WTC11 (cell line): ENCODE data around the gene STIP1. TPM values are rescaled to one million over a fixed set of nuclear protein-coding genes. Genes with fewer than 3 reads are reported as not detected.

Source experiments
- JAZF1 ChIP-seq: fragments of 250-450 bp; sonication (Bioruptor Pico); IDR thresholded peaks from 2 replicates; pipeline ENCODE4 v1.9.0; 2021; ENCODE audit warnings: moderate library complexity, mild to moderate bottlenecking, inconsistent platforms
- MXD4 ChIP-seq: fragments of 250-450 bp; sonication (Bioruptor Pico); IDR thresholded peaks from 2 replicates; pipeline ENCODE4 v1.8.0; 2021; ENCODE audit warnings: mild to moderate bottlenecking, moderate library complexity, borderline replicate concordance
- SMAD3 ChIP-seq: sonication (generic); formaldehyde crosslinking; IDR thresholded peaks from 2 replicates; pipeline ENCODE4 v1.8.0; 2022; ENCODE audit warnings: missing genetic modification reagents, mild to moderate bottlenecking, borderline replicate concordance
- SMAD4 ChIP-seq: sonication (generic); formaldehyde crosslinking; IDR thresholded peaks from 2 replicates; pipeline ENCODE4 v1.8.0; 2022; ENCODE audit warnings: mild to moderate bottlenecking, missing genetic modification reagents
- TCF7 ChIP-seq: sonication (generic); formaldehyde crosslinking; IDR thresholded peaks from 2 replicates; pipeline ENCODE4 v1.8.0; 2022; ENCODE audit warnings: mild to moderate bottlenecking, low read depth, missing genetic modification reagents, moderate library complexity
- ZNF423 ChIP-seq: fragments of 250-450 bp; sonication (Bioruptor Pico); IDR thresholded peaks from 2 replicates; pipeline ENCODE4 v2.1.2; 2022; ENCODE audit warnings: mild to moderate bottlenecking, moderate library complexity
- total RNA-seq: library from RNA; stranded (reverse); gene quantifications from 3 replicates; pipeline ENCODE4 v1.2.3, GENCODE V29; 2021
- TF ChIP-seq, protein P1 (sequence below): sonication (generic); formaldehyde crosslinking; IDR thresholded peaks from 2 replicates; pipeline ENCODE4 v1.8.1; 2023; ENCODE audit warnings: mild to moderate bottlenecking, missing genetic modification reagents, borderline replicate concordance
- TF ChIP-seq, protein P2 (sequence below): sonication (generic); formaldehyde crosslinking; IDR thresholded peaks from 2 replicates; pipeline ENCODE4 v1.8.0; 2022; ENCODE audit warnings: mild to moderate bottlenecking, missing genetic modification reagents
- TF ChIP-seq, protein P3 (sequence below): sonication (generic); formaldehyde crosslinking; IDR thresholded peaks from 2 replicates; pipeline ENCODE4 v1.8.1; 2022; ENCODE audit warnings: low read depth, mild to moderate bottlenecking, moderate library complexity, missing genetic modification reagents, borderline replicate concordance
- TF ChIP-seq, protein P4 (sequence below): fragments of 250-450 bp; sonication (Bioruptor Pico); IDR thresholded peaks from 2 replicates; pipeline ENCODE4 v1.9.0; 2021; ENCODE audit warnings: mild to moderate bottlenecking, borderline replicate concordance
- TF ChIP-seq, protein P5 (sequence below): sonication (generic); formaldehyde crosslinking; IDR thresholded peaks from 2 replicates; pipeline ENCODE4 v1.8.0; 2022; ENCODE audit warnings: mild to moderate bottlenecking, missing genetic modification reagents
- TF ChIP-seq, protein P6 (sequence below): fragments of 250-450 bp; sonication (Bioruptor Pico); IDR thresholded peaks from 2 replicates; pipeline ENCODE4 v1.8.0; 2021; ENCODE audit warnings: mild to moderate bottlenecking
- TF ChIP-seq, protein P7 (sequence below): sonication (generic); formaldehyde crosslinking; IDR thresholded peaks from 2 replicates; pipeline ENCODE4 v1.8.0; 2023; ENCODE audit warnings: missing genetic modification reagents, mild to moderate bottlenecking, borderline replicate concordance
- TF ChIP-seq, protein P8 (sequence below): sonication (generic); formaldehyde crosslinking; IDR thresholded peaks from 2 replicates; pipeline ENCODE4 v1.8.0; 2023; ENCODE audit warnings: mild to moderate bottlenecking, missing genetic modification reagents
- TF ChIP-seq, protein P9 (sequence below): sonication (generic); formaldehyde crosslinking; IDR thresholded peaks from 2 replicates; pipeline ENCODE4 v1.8.1; 2023; ENCODE audit warnings: mild to moderate bottlenecking, missing genetic modification reagents

The STIP1 gene
- total RNA-seq, 1 experiment from 2014 or later, result 296 TPM

DNA sequence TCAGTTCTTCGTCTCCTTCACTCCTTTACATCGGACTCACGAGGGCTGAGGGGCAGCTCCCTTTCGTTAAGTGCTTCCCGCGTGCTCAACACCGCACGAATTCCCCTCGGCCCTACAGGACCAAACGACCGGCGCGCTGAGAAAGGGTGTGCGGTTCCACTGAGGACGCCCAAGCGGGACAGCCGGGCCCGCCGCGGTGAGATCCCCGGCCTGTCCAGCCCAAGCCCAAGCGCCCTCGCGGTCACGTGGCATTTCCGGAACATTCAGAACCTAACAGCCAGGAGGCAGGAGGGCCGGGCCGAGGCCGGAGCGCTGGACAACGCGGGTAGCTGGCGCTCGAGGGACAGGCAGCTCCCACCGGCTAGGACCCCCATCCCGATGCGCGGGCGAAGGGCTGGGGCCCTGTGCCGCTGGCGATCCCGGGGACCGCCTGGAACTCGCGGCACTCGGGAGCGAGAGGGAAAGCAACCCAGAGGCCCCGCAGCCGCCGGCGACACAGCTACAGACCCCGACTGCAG is 737 bp upstream of the STIP1 start (continued):
- TF ChIP-seq, protein P1, sequence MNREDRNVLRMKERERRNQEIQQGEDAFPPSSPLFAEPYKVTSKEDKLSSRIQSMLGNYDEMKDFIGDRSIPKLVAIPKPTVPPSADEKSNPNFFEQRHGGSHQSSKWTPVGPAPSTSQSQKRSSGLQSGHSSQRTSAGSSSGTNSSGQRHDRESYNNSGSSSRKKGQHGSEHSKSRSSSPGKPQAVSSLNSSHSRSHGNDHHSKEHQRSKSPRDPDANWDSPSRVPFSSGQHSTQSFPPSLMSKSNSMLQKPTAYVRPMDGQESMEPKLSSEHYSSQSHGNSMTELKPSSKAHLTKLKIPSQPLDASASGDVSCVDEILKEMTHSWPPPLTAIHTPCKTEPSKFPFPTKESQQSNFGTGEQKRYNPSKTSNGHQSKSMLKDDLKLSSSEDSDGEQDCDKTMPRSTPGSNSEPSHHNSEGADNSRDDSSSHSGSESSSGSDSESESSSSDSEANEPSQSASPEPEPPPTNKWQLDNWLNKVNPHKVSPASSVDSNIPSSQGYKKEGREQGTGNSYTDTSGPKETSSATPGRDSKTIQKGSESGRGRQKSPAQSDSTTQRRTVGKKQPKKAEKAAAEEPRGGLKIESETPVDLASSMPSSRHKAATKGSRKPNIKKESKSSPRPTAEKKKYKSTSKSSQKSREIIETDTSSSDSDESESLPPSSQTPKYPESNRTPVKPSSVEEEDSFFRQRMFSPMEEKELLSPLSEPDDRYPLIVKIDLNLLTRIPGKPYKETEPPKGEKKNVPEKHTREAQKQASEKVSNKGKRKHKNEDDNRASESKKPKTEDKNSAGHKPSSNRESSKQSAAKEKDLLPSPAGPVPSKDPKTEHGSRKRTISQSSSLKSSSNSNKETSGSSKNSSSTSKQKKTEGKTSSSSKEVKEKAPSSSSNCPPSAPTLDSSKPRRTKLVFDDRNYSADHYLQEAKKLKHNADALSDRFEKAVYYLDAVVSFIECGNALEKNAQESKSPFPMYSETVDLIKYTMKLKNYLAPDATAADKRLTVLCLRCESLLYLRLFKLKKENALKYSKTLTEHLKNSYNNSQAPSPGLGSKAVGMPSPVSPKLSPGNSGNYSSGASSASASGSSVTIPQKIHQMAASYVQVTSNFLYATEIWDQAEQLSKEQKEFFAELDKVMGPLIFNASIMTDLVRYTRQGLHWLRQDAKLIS (CRISPR knock-in tag), result peak; percentile 96
- TF ChIP-seq, protein P2, sequence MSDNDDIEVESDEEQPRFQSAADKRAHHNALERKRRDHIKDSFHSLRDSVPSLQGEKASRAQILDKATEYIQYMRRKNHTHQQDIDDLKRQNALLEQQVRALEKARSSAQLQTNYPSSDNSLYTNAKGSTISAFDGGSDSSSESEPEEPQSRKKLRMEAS (CRISPR knock-in tag), result peak; percentile 98
- TF ChIP-seq SMAD3 (CRISPR knock-in tag), result peak; percentile 78; the same call in 1 of the 2 replicates
- TF ChIP-seq, protein P3, sequence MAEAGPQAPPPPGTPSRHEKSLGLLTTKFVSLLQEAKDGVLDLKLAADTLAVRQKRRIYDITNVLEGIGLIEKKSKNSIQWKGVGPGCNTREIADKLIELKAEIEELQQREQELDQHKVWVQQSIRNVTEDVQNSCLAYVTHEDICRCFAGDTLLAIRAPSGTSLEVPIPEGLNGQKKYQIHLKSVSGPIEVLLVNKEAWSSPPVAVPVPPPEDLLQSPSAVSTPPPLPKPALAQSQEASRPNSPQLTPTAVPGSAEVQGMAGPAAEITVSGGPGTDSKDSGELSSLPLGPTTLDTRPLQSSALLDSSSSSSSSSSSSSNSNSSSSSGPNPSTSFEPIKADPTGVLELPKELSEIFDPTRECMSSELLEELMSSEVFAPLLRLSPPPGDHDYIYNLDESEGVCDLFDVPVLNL (CRISPR knock-in tag), result 0 out of 2 replicates have a peak, but pooled peaks have one; percentile 55
- TF ChIP-seq, protein P4, sequence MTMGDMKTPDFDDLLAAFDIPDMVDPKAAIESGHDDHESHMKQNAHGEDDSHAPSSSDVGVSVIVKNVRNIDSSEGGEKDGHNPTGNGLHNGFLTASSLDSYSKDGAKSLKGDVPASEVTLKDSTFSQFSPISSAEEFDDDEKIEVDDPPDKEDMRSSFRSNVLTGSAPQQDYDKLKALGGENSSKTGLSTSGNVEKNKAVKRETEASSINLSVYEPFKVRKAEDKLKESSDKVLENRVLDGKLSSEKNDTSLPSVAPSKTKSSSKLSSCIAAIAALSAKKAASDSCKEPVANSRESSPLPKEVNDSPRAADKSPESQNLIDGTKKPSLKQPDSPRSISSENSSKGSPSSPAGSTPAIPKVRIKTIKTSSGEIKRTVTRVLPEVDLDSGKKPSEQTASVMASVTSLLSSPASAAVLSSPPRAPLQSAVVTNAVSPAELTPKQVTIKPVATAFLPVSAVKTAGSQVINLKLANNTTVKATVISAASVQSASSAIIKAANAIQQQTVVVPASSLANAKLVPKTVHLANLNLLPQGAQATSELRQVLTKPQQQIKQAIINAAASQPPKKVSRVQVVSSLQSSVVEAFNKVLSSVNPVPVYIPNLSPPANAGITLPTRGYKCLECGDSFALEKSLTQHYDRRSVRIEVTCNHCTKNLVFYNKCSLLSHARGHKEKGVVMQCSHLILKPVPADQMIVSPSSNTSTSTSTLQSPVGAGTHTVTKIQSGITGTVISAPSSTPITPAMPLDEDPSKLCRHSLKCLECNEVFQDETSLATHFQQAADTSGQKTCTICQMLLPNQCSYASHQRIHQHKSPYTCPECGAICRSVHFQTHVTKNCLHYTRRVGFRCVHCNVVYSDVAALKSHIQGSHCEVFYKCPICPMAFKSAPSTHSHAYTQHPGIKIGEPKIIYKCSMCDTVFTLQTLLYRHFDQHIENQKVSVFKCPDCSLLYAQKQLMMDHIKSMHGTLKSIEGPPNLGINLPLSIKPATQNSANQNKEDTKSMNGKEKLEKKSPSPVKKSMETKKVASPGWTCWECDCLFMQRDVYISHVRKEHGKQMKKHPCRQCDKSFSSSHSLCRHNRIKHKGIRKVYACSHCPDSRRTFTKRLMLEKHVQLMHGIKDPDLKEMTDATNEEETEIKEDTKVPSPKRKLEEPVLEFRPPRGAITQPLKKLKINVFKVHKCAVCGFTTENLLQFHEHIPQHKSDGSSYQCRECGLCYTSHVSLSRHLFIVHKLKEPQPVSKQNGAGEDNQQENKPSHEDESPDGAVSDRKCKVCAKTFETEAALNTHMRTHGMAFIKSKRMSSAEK (CRISPR knock-in tag), result no peak; the same call in 1 of the 2 replicates
- TF ChIP-seq ZNF423 (CRISPR knock-in tag), result no peak
- TF ChIP-seq TCF7 (CRISPR knock-in tag), result peak; percentile 88; the same call in 1 of the 2 replicates
- TF ChIP-seq, protein P5, sequence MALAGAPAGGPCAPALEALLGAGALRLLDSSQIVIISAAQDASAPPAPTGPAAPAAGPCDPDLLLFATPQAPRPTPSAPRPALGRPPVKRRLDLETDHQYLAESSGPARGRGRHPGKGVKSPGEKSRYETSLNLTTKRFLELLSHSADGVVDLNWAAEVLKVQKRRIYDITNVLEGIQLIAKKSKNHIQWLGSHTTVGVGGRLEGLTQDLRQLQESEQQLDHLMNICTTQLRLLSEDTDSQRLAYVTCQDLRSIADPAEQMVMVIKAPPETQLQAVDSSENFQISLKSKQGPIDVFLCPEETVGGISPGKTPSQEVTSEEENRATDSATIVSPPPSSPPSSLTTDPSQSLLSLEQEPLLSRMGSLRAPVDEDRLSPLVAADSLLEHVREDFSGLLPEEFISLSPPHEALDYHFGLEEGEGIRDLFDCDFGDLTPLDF (CRISPR knock-in tag), result peak; percentile 58; the same call in 1 of the 2 replicates
- TF ChIP-seq, protein P6, sequence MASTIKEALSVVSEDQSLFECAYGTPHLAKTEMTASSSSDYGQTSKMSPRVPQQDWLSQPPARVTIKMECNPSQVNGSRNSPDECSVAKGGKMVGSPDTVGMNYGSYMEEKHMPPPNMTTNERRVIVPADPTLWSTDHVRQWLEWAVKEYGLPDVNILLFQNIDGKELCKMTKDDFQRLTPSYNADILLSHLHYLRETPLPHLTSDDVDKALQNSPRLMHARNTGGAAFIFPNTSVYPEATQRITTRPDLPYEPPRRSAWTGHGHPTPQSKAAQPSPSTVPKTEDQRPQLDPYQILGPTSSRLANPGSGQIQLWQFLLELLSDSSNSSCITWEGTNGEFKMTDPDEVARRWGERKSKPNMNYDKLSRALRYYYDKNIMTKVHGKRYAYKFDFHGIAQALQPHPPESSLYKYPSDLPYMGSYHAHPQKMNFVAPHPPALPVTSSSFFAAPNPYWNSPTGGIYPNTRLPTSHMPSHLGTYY, result 0 out of 2 replicates have a peak, but pooled peaks have one; percentile 69
- no peak for TF ChIP-seq JAZF1 (CRISPR knock-in tag)
- TF ChIP-seq, protein P7, sequence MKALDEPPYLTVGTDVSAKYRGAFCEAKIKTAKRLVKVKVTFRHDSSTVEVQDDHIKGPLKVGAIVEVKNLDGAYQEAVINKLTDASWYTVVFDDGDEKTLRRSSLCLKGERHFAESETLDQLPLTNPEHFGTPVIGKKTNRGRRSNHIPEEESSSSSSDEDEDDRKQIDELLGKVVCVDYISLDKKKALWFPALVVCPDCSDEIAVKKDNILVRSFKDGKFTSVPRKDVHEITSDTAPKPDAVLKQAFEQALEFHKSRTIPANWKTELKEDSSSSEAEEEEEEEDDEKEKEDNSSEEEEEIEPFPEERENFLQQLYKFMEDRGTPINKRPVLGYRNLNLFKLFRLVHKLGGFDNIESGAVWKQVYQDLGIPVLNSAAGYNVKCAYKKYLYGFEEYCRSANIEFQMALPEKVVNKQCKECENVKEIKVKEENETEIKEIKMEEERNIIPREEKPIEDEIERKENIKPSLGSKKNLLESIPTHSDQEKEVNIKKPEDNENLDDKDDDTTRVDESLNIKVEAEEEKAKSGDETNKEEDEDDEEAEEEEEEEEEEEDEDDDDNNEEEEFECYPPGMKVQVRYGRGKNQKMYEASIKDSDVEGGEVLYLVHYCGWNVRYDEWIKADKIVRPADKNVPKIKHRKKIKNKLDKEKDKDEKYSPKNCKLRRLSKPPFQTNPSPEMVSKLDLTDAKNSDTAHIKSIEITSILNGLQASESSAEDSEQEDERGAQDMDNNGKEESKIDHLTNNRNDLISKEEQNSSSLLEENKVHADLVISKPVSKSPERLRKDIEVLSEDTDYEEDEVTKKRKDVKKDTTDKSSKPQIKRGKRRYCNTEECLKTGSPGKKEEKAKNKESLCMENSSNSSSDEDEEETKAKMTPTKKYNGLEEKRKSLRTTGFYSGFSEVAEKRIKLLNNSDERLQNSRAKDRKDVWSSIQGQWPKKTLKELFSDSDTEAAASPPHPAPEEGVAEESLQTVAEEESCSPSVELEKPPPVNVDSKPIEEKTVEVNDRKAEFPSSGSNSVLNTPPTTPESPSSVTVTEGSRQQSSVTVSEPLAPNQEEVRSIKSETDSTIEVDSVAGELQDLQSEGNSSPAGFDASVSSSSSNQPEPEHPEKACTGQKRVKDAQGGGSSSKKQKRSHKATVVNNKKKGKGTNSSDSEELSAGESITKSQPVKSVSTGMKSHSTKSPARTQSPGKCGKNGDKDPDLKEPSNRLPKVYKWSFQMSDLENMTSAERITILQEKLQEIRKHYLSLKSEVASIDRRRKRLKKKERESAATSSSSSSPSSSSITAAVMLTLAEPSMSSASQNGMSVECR (CRISPR knock-in tag), result peak; percentile 90; the same call in 1 of the 2 replicates
- TF ChIP-seq, protein P8, sequence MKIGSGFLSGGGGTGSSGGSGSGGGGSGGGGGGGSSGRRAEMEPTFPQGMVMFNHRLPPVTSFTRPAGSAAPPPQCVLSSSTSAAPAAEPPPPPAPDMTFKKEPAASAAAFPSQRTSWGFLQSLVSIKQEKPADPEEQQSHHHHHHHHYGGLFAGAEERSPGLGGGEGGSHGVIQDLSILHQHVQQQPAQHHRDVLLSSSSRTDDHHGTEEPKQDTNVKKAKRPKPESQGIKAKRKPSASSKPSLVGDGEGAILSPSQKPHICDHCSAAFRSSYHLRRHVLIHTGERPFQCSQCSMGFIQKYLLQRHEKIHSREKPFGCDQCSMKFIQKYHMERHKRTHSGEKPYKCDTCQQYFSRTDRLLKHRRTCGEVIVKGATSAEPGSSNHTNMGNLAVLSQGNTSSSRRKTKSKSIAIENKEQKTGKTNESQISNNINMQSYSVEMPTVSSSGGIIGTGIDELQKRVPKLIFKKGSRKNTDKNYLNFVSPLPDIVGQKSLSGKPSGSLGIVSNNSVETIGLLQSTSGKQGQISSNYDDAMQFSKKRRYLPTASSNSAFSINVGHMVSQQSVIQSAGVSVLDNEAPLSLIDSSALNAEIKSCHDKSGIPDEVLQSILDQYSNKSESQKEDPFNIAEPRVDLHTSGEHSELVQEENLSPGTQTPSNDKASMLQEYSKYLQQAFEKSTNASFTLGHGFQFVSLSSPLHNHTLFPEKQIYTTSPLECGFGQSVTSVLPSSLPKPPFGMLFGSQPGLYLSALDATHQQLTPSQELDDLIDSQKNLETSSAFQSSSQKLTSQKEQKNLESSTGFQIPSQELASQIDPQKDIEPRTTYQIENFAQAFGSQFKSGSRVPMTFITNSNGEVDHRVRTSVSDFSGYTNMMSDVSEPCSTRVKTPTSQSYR (CRISPR knock-in tag), result peak; percentile 80; the same call in 1 of the 2 replicates
- TF ChIP-seq SMAD4 (CRISPR knock-in tag), result no peak
- TF ChIP-seq, protein P9, sequence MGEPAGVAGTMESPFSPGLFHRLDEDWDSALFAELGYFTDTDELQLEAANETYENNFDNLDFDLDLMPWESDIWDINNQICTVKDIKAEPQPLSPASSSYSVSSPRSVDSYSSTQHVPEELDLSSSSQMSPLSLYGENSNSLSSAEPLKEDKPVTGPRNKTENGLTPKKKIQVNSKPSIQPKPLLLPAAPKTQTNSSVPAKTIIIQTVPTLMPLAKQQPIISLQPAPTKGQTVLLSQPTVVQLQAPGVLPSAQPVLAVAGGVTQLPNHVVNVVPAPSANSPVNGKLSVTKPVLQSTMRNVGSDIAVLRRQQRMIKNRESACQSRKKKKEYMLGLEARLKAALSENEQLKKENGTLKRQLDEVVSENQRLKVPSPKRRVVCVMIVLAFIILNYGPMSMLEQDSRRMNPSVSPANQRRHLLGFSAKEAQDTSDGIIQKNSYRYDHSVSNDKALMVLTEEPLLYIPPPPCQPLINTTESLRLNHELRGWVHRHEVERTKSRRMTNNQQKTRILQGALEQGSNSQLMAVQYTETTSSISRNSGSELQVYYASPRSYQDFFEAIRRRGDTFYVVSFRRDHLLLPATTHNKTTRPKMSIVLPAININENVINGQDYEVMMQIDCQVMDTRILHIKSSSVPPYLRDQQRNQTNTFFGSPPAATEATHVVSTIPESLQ (CRISPR knock-in tag), result 0 out of 2 replicates have a peak, but pooled peaks have one; percentile 21
- TF ChIP-seq MXD4 (CRISPR knock-in tag), result no peak
